ENCODE data around the gene C1QTNF3. TPM values are rescaled to one million over a fixed set of nuclear protein-coding genes. Genes with fewer than 3 reads are reported as not detected.

The C1QTNF3 gene
- total and polyA plus RNA-seq, 2 of the 8 experiments (the other 6 are each of a cell fraction or from before 2014, with no cell fraction given) = 1.0 to 1.2 TPM

- POLR2A ChIA-PET (ENCODE audit: partially characterized antibody) = interaction anchor here (0.7 kb wide), 1 partner anchor 1929 kb away, joined by 3 read pairs; no protein-coding TSS in a partner anchor
- no peak overlapping the region for H4K8ac ChIP-seq (ENCODE audit: extremely low read depth, insufficient read depth, low read length)
- no peaks in the 10 kb centered on the region for H3K23me2 ChIP-seq (ENCODE audit: low read depth, low read length)
- no peak overlapping the region for H3K9ac ChIP-seq (replicated peaks in 1 of 4; ENCODE audit: extremely low read depth in 1 of 4, low read depth in 3 of 4, low read length in 3 of 4)
- H2BK12ac ChIP-seq (ENCODE audit: low read depth, low read length) = no peak overlapping the region
- no peak overlapping the region for H3K18ac ChIP-seq (ENCODE audit: extremely low read depth, low read length)
- H2AK5ac ChIP-seq (ENCODE audit: low read depth, low read length) = no peak overlapping the region
- no peak overlapping the region for H2BK15ac ChIP-seq (ENCODE audit: low read length)
- H3K4ac ChIP-seq (replicated peaks; ENCODE audit: insufficient read length, low read depth, low read length) = no peak overlapping the region
- H3K27ac ChIP-seq (ENCODE audit: low read depth, low read length) = no peak overlapping the region
- H3K14ac ChIP-seq (ENCODE audit: insufficient read length) = no peak overlapping the region
- H4K20me1 ChIP-seq (replicated peaks in 1 of 2; ENCODE audit: control insufficient read depth in 1 of 2, insufficient read depth in 2 of 2, low read length in 2 of 2) = no peaks in the 10 kb centered on the region
- no peaks in the 10 kb centered on the region for H3K27me3 ChIP-seq (replicated peaks in 1 of 4; ENCODE audit: control insufficient read depth in 3 of 4, extremely low read depth in 1 of 4, insufficient read depth in 3 of 4, low read length in 3 of 4)
- CTCF ChIA-PET (ENCODE audit: partially characterized antibody) = interaction anchor here (0.9 to 2.0 kb wide), 2 partner anchors 11 to 45 kb away, joined by 4 to 6 read pairs; no protein-coding TSS in a partner anchor
- no peak overlapping the region for H4K91ac ChIP-seq (replicated peaks; ENCODE audit: insufficient read length, low read length)
- H3K9me3 ChIP-seq (ENCODE audit: insufficient read depth in 2 of 2, low read depth in 1 of 2, low read length in 1 of 2) = no peaks in the 10 kb centered on the region
- DNase-seq (ENCODE audit: low read depth in 1 of 2, low spot score in 2 of 2) = no peak
- no peak overlapping the region for H2BK5ac ChIP-seq (ENCODE audit: low read depth, low read length)
- FAIRE-seq = no peak
- WGBS, 2 experiments (ENCODE audit: extremely low coverage in 1 of 2, insufficient coverage in 1 of 2, insufficient read length in 1 of 2, insufficient replicate concordance in 2 of 2, low coverage in 1 of 2, low lambda C conversion rate in 2 of 2, missing lambda C conversion rate in 1 of 2) = 93% methylated on average over 7 of the region's 7 CpGs; no CpG with 5 or more reads in 1 of the 2 experiments
- H4K5ac ChIP-seq (ENCODE audit: insufficient read length, low read depth, low read length) = no peak overlapping the region
- no peak overlapping the region for H3K4me3 ChIP-seq (ENCODE audit: extremely low read depth in 1 of 4, insufficient read depth in 2 of 4, low read depth in 3 of 4, low read length in 4 of 4)
- no peak overlapping the region for H3K56ac ChIP-seq (replicated peaks; ENCODE audit: insufficient read length, low read depth, low read length)
- H2BK20ac ChIP-seq (ENCODE audit: low read length) = no peak overlapping the region
- H3K79me1 ChIP-seq (ENCODE audit: low read depth, low read length) = no peaks in the 10 kb centered on the region
- H3K4me1 ChIP-seq (replicated peaks in 1 of 4; ENCODE audit: control insufficient read depth in 3 of 4, insufficient read depth in 4 of 4, low read length in 3 of 4) = no peaks in the 10 kb centered on the region; a peak in 1 of 7 replicates
- H2BK120ac ChIP-seq (replicated peaks; ENCODE audit: low read depth, low read length) = no peak overlapping the region
- H3K79me2 ChIP-seq (ENCODE audit: control insufficient read depth in 1 of 2, insufficient read depth in 2 of 2, low read length in 2 of 2) = no peaks in the 10 kb centered on the region
- no peak overlapping the region for H3K23ac ChIP-seq (ENCODE audit: insufficient read length)
- no peaks in the 10 kb centered on the region for H3K36me3 ChIP-seq (ENCODE audit: control insufficient read depth in 2 of 4, insufficient read depth in 4 of 4, low read length in 3 of 4)
- no peak overlapping the region for H2AFZ ChIP-seq (ENCODE audit: low read length)
- H3K4me2 ChIP-seq (ENCODE audit: insufficient read depth in 1 of 2, low read depth in 2 of 2, low read length in 2 of 2) = no peak overlapping the region
- TF ChIP-seq SAP30 (IDR thresholded peaks at IDR 0.05; ENCODE audit: insufficient read depth, insufficient replicate concordance, low read length) = no peak
- no peak for TF ChIP-seq POLR2AphosphoS5 (IDR thresholded peaks at IDR 0.05; ENCODE audit: low read depth, low read length)
- no peak for TF ChIP-seq EP300 (IDR thresholded peaks at IDR 0.05; ENCODE audit: borderline replicate concordance in 1 of 2, low read depth in 2 of 2, low read length in 2 of 2)
- no peak for TF ChIP-seq MAX (IDR thresholded peaks at IDR 0.05)
- TF ChIP-seq SIN3A (conservative IDR thresholded peaks at IDR 0.05 in 1 of 2, IDR thresholded peaks at IDR 0.05 in 1 of 2; ENCODE audit: low read depth in 1 of 2, low read length in 2 of 2) = no peak
- TF ChIP-seq SRF (IDR thresholded peaks at IDR 0.05; ENCODE audit: low read depth, low read length) = no peak
- no peak for TF ChIP-seq GABPA (IDR thresholded peaks at IDR 0.05; ENCODE audit: borderline replicate concordance, insufficient read depth, low read length)
- no peak for TF ChIP-seq TAF7 (optimal IDR thresholded peaks at IDR 0.05; ENCODE audit: borderline replicate concordance, low read depth, low read length)
- no peak for TF ChIP-seq YY1 (IDR thresholded peaks at IDR 0.05; ENCODE audit: low read depth, low read length)
- TF ChIP-seq SP1 (IDR thresholded peaks at IDR 0.05; ENCODE audit: low read depth, low read length) = no peak
- TF ChIP-seq CTCF (IDR thresholded peaks at IDR 0.05; ENCODE audit: control extremely low read depth in 1 of 3, insufficient read depth in 1 of 3, low read depth in 1 of 3, low read length in 3 of 3) = no peak
Measured at GRCh38 chr5:34042321-34042720, 692 bp downstream of the C1QTNF3 start.
